HepG2 (cell line): ENCODE measurements around the gene OSBPL2. TPM values are rescaled to one million over a fixed set of nuclear protein-coding genes. Genes with fewer than 3 reads are reported as not detected.
A peak's percentile ranks its signal among the peaks of the same experiment; 100 is the strongest.

Source experiments
- ATAC-seq: fragments of 200-7000 bp; cut with Tn5 transposase; 3 replicates; pipeline ENCODE4 v1.9.1; 2020; ENCODE audit warnings: mild to moderate bottlenecking, moderate library complexity
- BruUV-seq: library from RNA; stranded (reverse); fragments of 400-500 nt; replicated peaks from 2 replicates; lab custom pipeline; 2021; lab: Mats Ljungman, UMichigan
- CTCF ChIA-PET: fragments of 300-600 bp; formaldehyde crosslinking; extraction: SDS; loops from one replicate; lab custom pipeline; 2021; ENCODE audit warnings: low total read pairs, inconsistent platforms, low intra/inter-chr PET ratio; lab: Yijun Ruan, JAX
- POLR2A ChIA-PET: fragments of 350-600 bp; sonication (Branson Sonifier 250); formaldehyde crosslinking; loops from one replicate; lab custom pipeline; 2020; ENCODE audit warnings: antibody characterized with exemption, inconsistent platforms; lab: Yijun Ruan, JAX
- DNase-seq: peaks from one replicate; pipeline ENCODE4 v3.0.0-alpha.2; 2015; ENCODE audit warnings: low spot score
- FAIRE-seq: peaks from 3 replicates; lab custom pipeline; 2011; peaks lifted over from hg19 to GRCh38; lab: Jason Lieb, UNC
- H2AFZ ChIP-seq: one replicate; pipeline ENCODE4 v1.6.1; 2011; ENCODE audit warnings: low read length, inconsistent platforms
- H3K27ac ChIP-seq: fragments of 300-600 bp; 3 replicates; pipeline ENCODE4 v1.8.0; 2011; ENCODE audit warnings: mixed run types, mild to moderate bottlenecking, mixed read lengths, low read length, inconsistent platforms; ENCODE audit not compliant: insufficient read depth; ENCODE audit errors: extremely low read length
- H3K27me3 ChIP-seq, 2 experiments: fragments of 200-600 bp in 1 of 2; 2 replicates in 1 of 2; 3 replicates in 1 of 2; pipeline versions ENCODE4 v1.6.0 to v1.8.0; 2011; ENCODE audit warnings: low read length in 2 of 2, mild to moderate bottlenecking in 2 of 2, moderate library complexity in 2 of 2, inconsistent platforms in 1 of 2; ENCODE audit not compliant: insufficient read depth in 2 of 2, control insufficient read depth in 1 of 2
- H3K36me3 ChIP-seq, 2 experiments: fragments of 200-600 bp in 1 of 2; replicated peaks in 1 of 2; 2 replicates in 1 of 2; 3 replicates in 1 of 2; pipeline versions ENCODE4 v1.5.1 to v1.8.0; 2011; ENCODE audit warnings: low read length in 2 of 2, inconsistent platforms in 1 of 2; ENCODE audit not compliant: insufficient read depth in 2 of 2, control insufficient read depth in 1 of 2
- H3K4me1 ChIP-seq: 2 replicates; pipeline ENCODE4 v1.5.1; 2012; ENCODE audit warnings: low read length, inconsistent platforms; ENCODE audit not compliant: insufficient read depth
- H3K4me2 ChIP-seq: 2 replicates; pipeline ENCODE4 v1.6.0; 2011; ENCODE audit warnings: low read depth, low read length, inconsistent platforms
- H3K4me3 ChIP-seq, 3 experiments: fragments of 200-600 bp in 1 of 3; sonication (generic), shearing (Covaris generic) in 1 of 3; replicated peaks in 1 of 3; 2 replicates each; pipeline ENCODE4 v1.5.1; 2011 to 2016; ENCODE audit warnings: low read length in 3 of 3, inconsistent platforms in 2 of 3, low read depth in 2 of 3, mild to moderate bottlenecking in 2 of 3, control low read depth in 1 of 3, mixed read lengths in 1 of 3; ENCODE audit not compliant: insufficient read depth in 1 of 3
- H3K79me2 ChIP-seq: one replicate; pipeline ENCODE4 v1.6.1; 2011; ENCODE audit warnings: low read length, inconsistent platforms; ENCODE audit not compliant: insufficient read depth
- H3K9ac ChIP-seq: 2 replicates; pipeline ENCODE4 v1.6.0; 2011; ENCODE audit warnings: mild to moderate bottlenecking, low read depth, low read length, inconsistent platforms; ENCODE audit not compliant: insufficient read depth
- H3K9me3 ChIP-seq: 2 replicates; pipeline ENCODE4 v1.5.1; 2012; ENCODE audit warnings: mild to moderate bottlenecking, low read length
- H4K20me1 ChIP-seq: 2 replicates; pipeline ENCODE4 v1.6.0; 2011; ENCODE audit warnings: inconsistent platforms, mild to moderate bottlenecking, low read length, moderate library complexity; ENCODE audit not compliant: insufficient read depth
- AGO2 ChIP-seq: fragments of 200-400 bp; formaldehyde crosslinking; optimal IDR thresholded peaks from 2 replicates; pipeline ENCODE3; 2017; ENCODE audit warnings: mild to moderate bottlenecking, low read depth, low read length, moderate library complexity
- NONO ChIP-seq, 2 experiments: fragments of 450-650 bp in 1 of 2; sonication (generic) in 1 of 2; formaldehyde crosslinking in 1 of 2; IDR thresholded peaks in 1 of 2; conservative IDR thresholded peaks in 1 of 2; 2 replicates each; pipeline versions ENCODE4 v1.6.1 to v1.8.0; 2017 to 2022; ENCODE audit warnings: mild to moderate bottlenecking in 1 of 2, missing genetic modification reagents in 1 of 2, moderate library complexity in 1 of 2
- NRL ChIP-seq: sonication (generic); formaldehyde crosslinking; IDR thresholded peaks from 2 replicates; pipeline ENCODE4 v1.5.0; 2020; ENCODE audit warnings: missing genetic modification reagents, mild to moderate bottlenecking, moderate library complexity, borderline replicate concordance
- RBFOX2 ChIP-seq: fragments of 200-400 bp; formaldehyde crosslinking; IDR thresholded peaks from 2 replicates; pipeline ENCODE4 v1.6.1; 2017; ENCODE audit warnings: low read depth, mild to moderate bottlenecking, low read length
- ZFP41 ChIP-seq: sonication (generic); formaldehyde crosslinking; IDR thresholded peaks from 2 replicates; pipeline ENCODE4 v1.4.0; 2020; ENCODE audit warnings: mild to moderate bottlenecking, missing genetic modification reagents, borderline replicate concordance
- ZNF607 ChIP-seq: sonication (generic); formaldehyde crosslinking; IDR thresholded peaks from 2 replicates; pipeline ENCODE4 v1.5.1; 2020; ENCODE audit warnings: missing genetic modification reagents, mild to moderate bottlenecking, borderline replicate concordance
- ZNF780A ChIP-seq: sonication (generic); formaldehyde crosslinking; IDR thresholded peaks from 2 replicates; pipeline ENCODE4 v1.8.0; 2022; ENCODE audit warnings: mild to moderate bottlenecking, missing genetic modification reagents, moderate library complexity
- WGBS: methylation state at CpG from one replicate; pipeline ENCODE4 v1.1.6; 2017; ENCODE audit warnings: low lambda C conversion rate; 5-methylcytosine and 5-hydroxymethylcytosine counted together
- in situ Hi-C: cut with HindIII; loops from 2 replicates; pipeline ENCODE4 v1.10.0; 2017; ENCODE audit warnings: low pct_unique_long_range_greater_than_20kb; ENCODE audit not compliant: extremely low pct_ligation_motif_present
- intact Hi-C: fragments of 100-400 bp; cut with micrococcal nuclease; formaldehyde crosslinking; loops from one replicate; pipeline ENCODE4 v1.10.0; 2022; ENCODE audit not compliant: unreplicated experiment
- polyA plus RNA-seq, 8 experiments: library from polyadenylated mRNA; depleted of rRNA in 3 of 8; stranded (reverse) in 7 of 8; unstranded in 1 of 8; fragments of >200 nt; fragmentation: Illumina TruSeq in 4 of 8; extraction: Trizol in 4 of 8; gene quantifications; 2 replicates each; pipeline versions ENCODE4 v1.2.1 to v1.2.3, GENCODE V29; 2011 to 2016; ENCODE audit warnings: low read depth in 4 of 8, missing spikeins in 1 of 8, mixed read lengths in 1 of 8; ENCODE audit not compliant: insufficient read depth in 1 of 8
- total RNA-seq, 5 experiments: library from RNA; depleted of rRNA; stranded (reverse); fragments of >200 nt; fragmentation: Illumina TruSeq; extraction: Trizol; gene quantifications; 2 replicates each; pipeline ENCODE4 v1.2.3, GENCODE V29; 2016; ENCODE audit warnings: low read depth in 1 of 5

The OSBPL2 gene
- total and polyA plus RNA-seq, 2 of the 13 experiments (the other 11 are each of a cell fraction or from before 2014, with no cell fraction given): 18.5 to 37.4 TPM

DNA sequence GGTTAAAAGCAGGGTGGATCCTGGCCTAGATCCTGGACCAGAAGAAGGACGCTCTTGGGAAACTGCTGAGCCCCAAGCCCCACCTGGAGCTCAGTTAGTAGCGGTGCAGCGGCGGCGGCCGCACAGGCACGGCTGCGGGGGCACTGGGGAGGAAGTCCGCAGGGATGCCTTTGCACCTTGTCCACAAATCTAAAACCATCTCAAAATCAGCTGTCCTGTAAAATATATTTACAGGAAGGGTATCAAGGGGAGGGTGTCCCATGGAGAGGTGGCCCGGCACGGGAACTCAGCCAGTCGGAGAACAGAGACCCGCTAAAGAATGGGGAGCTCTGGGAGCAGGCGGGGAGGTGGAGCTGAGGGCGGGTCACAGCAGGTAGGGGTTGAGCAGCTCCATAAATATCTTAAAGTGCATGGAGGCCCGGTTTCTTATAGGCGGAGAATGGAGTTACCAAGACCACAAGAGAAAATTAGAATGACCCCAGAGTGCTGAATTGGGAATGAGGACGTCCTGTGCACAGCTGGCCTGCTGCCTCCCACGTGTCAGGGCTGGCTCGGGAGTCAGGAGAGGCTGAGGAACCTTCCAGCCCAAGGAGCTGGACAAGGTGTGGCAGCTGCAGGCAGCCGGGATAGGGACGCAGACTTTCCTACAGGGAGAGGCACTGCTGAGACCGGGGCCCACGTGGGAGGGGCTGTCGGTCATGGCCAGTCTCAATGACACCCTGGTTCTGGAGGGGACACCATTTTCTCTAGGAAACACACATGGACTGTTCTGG, 47.5 kb upstream of the OSBPL2 start:
- H3K4me1 ChIP-seq: peaks cover 20% of the 10 kb centered on the region
- peaks cover 37% of the 10 kb centered on the region for H3K79me2 ChIP-seq
- no peaks in the 10 kb centered on the region for H4K20me1 ChIP-seq
- no peak overlapping the region for H2AFZ ChIP-seq
- no peaks in the 10 kb centered on the region for H3K9me3 ChIP-seq
- intact Hi-C loops (no loop called here), in situ Hi-C loops (no loop called here)
- H3K4me2 ChIP-seq: no peak overlapping the region
- H3K27ac ChIP-seq: no peak overlapping the region
- no peak overlapping the region for H3K4me3 ChIP-seq
- no peak for DNase-seq
- peaks cover 21 to 35% of the 10 kb centered on the region in 2 experiments for H3K36me3 ChIP-seq
- 0 out of 2 replicates have a peak, but pooled peaks have one; percentile 30 for TF ChIP-seq NRL
- peak; percentile 54 for TF ChIP-seq AGO2
- TF ChIP-seq ZNF780A: no peak
- no peak for TF ChIP-seq ZFP41 (CRISPR knock-in tag)
- 0 out of 2 replicates have a peak, but pooled peaks have one; percentile 13 for TF ChIP-seq RBFOX2
- no peak for TF ChIP-seq ZNF607 (CRISPR knock-in tag)
- TF ChIP-seq NONO (IDR thresholded peaks at IDR 0.05): no peak
- 0 out of 2 replicates have a peak, but pooled peaks have one; percentile 25 for TF ChIP-seq NONO (CRISPR knock-in tag; conservative IDR thresholded peaks at IDR 0.05)
- no peak overlapping the region for H3K9ac ChIP-seq
- no peak for FAIRE-seq
- CTCF ChIA-PET: no interaction called here
- POLR2A ChIA-PET: interaction anchor here (1.3 kb wide), 1 partner anchor 49 kb away, joined by 3 read pairs; no protein-coding TSS in a partner anchor
- H3K27me3 ChIP-seq: no peaks in the 10 kb centered on the region
- ATAC-seq: no peak; the same call in 2 of the 3 replicates
- BruUV-seq: no TSS peak
- 95% methylated on average over 25 of the region's 25 CpGs for WGBS
